SJSA1 (cell line): ENCODE measurements around the gene DRC1. TPM values are rescaled to one million over a fixed set of nuclear protein-coding genes. Genes with fewer than 3 reads are reported as not detected.
"Not testable (repeated sequence)": the region's sequence is repeated elsewhere in the genome, so short reads cannot be mapped to it uniquely, and the experiment has no call there.

Experiments used
- DNase-seq, 2 experiments: peaks; one replicate each; pipeline ENCODE4 v3.0.0-alpha.2; 2015 to 2020; ENCODE audit warnings: low spot score in 2 of 2, low read depth in 1 of 2
- H3K27ac ChIP-seq: fragments of 250-450 bp; sonication (Bioruptor Pico); 2 replicates; pipeline ENCODE4 v1.5.1; 2020; ENCODE audit warnings: mild to moderate bottlenecking, moderate library complexity
- H3K27me3 ChIP-seq: fragments of 250-450 bp; sonication (Bioruptor Pico); replicated peaks from 2 replicates; pipeline ENCODE4 v1.5.1; 2020; ENCODE audit warnings: mild to moderate bottlenecking, moderate library complexity
- H3K36me3 ChIP-seq: fragments of 250-450 bp; sonication (Bioruptor Pico); 2 replicates; pipeline ENCODE4 v1.5.1; 2020; ENCODE audit warnings: mild to moderate bottlenecking
- H3K4me1 ChIP-seq: fragments of 250-450 bp; sonication (Bioruptor Pico); replicated peaks from 2 replicates; pipeline ENCODE4 v1.6.1; 2021; ENCODE audit warnings: mild to moderate bottlenecking
- H3K4me3 ChIP-seq: fragments of 250-450 bp; sonication (Bioruptor Pico); 2 replicates; pipeline ENCODE4 v1.5.1; 2020; ENCODE audit warnings: mild to moderate bottlenecking
- H3K9me3 ChIP-seq: fragments of 250-450 bp; sonication (Bioruptor Pico); replicated peaks from 2 replicates; pipeline ENCODE4 v1.5.1; 2020; ENCODE audit warnings: mild to moderate bottlenecking
- total RNA-seq: library from RNA; depleted of rRNA; stranded (reverse); fragments of >200 nt; shearing (Covaris generic); gene quantifications from 2 replicates; pipeline ENCODE4 v1.2.3, GENCODE V29; 2014

DRC1 gene
- total RNA-seq, 1 experiment from 2014 or later, result not detected

- DNase-seq, result no peak
- Histone ChIP-seq H3K36me3 (no peaks in the 10 kb centered on the region), H3K27ac (no peak overlapping the region), H3K9me3 (peaks cover 5% of the 10 kb centered on the region), H3K4me3 (no peak overlapping the region), H3K27me3 (no peaks in the 10 kb centered on the region), H3K4me1 (no peaks in the 10 kb centered on the region)
These were observed 63.7 kb downstream of the DRC1 start for GRCh38 chr2:26465266-26465925.

- H3K4me1 ChIP-seq, result no peaks in the 10 kb centered on the region
These were observed 64.3 kb downstream of the DRC1 start for GRCh38 chr2:26465981-26466471.

GRCh38 chr2:26466662-26467310 is 65.1 kb downstream of the DRC1 start:
- Histone ChIP-seq H3K36me3 (no peaks in the 10 kb centered on the region), H3K4me1 (no peaks in the 10 kb centered on the region), H3K27ac (no peak overlapping the region), H3K27me3 (no peaks in the 10 kb centered on the region), H3K4me3 (no peak overlapping the region), H3K9me3 (peaks cover 5% of the 10 kb centered on the region)
- DNase-seq, result no peak

More at GRCh38 chr2:26465981-26466471, 64.3 kb downstream of the DRC1 start:
- no peak overlapping the region for H3K27ac ChIP-seq
- no peak for DNase-seq
- no peaks in the 10 kb centered on the region for H3K36me3 ChIP-seq
- peaks cover 5% of the 10 kb centered on the region for H3K9me3 ChIP-seq
- H3K27me3 ChIP-seq, result no peaks in the 10 kb centered on the region
- no peak overlapping the region for H3K4me3 ChIP-seq

- H3K27me3 ChIP-seq, H3K27ac ChIP-seq, DNase-seq, H3K4me1 ChIP-seq, H3K9me3 ChIP-seq, H3K36me3 ChIP-seq, H3K4me3 ChIP-seq: not testable (repeated sequence)
These were observed 66.8 kb downstream of the DRC1 start for GRCh38 chr2:26468544-26468943.

- H3K4me1 ChIP-seq, result no peaks in the 10 kb centered on the region
- no peak for DNase-seq
- no peak overlapping the region for H3K27ac ChIP-seq
- no peaks in the 10 kb centered on the region for H3K36me3 ChIP-seq
- no peaks in the 10 kb centered on the region for H3K27me3 ChIP-seq
- peaks cover 5% of the 10 kb centered on the region for H3K9me3 ChIP-seq
- no peak overlapping the region for H3K4me3 ChIP-seq
These were observed 67.5 kb downstream of the DRC1 start for GRCh38 chr2:26469092-26469710.

GRCh38 chr2:26469955-26470354 is 68.2 kb downstream of the DRC1 start:
- H3K4me3 ChIP-seq, result no peak overlapping the region
- H3K27me3 ChIP-seq, result no peaks in the 10 kb centered on the region
- DNase-seq, result no peak
- H3K9me3 ChIP-seq, result peaks cover 5% of the 10 kb centered on the region
- H3K36me3 ChIP-seq, result no peaks in the 10 kb centered on the region
- H3K27ac ChIP-seq, result no peak overlapping the region
- H3K4me1 ChIP-seq, result no peaks in the 10 kb centered on the region

- no peak overlapping the region for H3K27ac ChIP-seq
- peaks cover 5% of the 10 kb centered on the region for H3K9me3 ChIP-seq
- no peaks in the 10 kb centered on the region for H3K36me3 ChIP-seq
- H3K4me3 ChIP-seq, result no peak overlapping the region
- no peak for DNase-seq
- no peaks in the 10 kb centered on the region for H3K27me3 ChIP-seq
- no peaks in the 10 kb centered on the region for H3K4me1 ChIP-seq
These were observed 69.0 kb downstream of the DRC1 start for GRCh38 chr2:26470601-26471260.

- Histone ChIP-seq H3K27me3 (no peaks in the 10 kb centered on the region), H3K4me3 (no peak overlapping the region), H3K4me1 (no peaks in the 10 kb centered on the region), H3K9me3 (peaks cover 5% of the 10 kb centered on the region), H3K36me3 (no peaks in the 10 kb centered on the region), H3K27ac (no peak overlapping the region)
- DNase-seq, result no peak
These were observed 69.6 kb downstream of the DRC1 start for GRCh38 chr2:26471289-26471688.

- no peaks in the 10 kb centered on the region for H3K27me3 ChIP-seq
- no peak for DNase-seq
- H3K9me3 ChIP-seq, result peaks cover 5% of the 10 kb centered on the region
- H3K4me1 ChIP-seq, result no peaks in the 10 kb centered on the region
- no peak overlapping the region for H3K27ac ChIP-seq
- no peaks in the 10 kb centered on the region for H3K36me3 ChIP-seq
- H3K4me3 ChIP-seq, result no peak overlapping the region
These were observed 70.3 kb downstream of the DRC1 start for GRCh38 chr2:26471766-26472706.

GRCh38 chr2:26472821-26473655 is 71.3 kb downstream of the DRC1 start:
- Histone ChIP-seq H3K27me3 (no peaks in the 10 kb centered on the region), H3K4me3 (no peak overlapping the region), H3K9me3 (peaks cover 5% of the 10 kb centered on the region), H3K36me3 (no peaks in the 10 kb centered on the region), H3K27ac (no peak overlapping the region), H3K4me1 (no peaks in the 10 kb centered on the region)
- DNase-seq, result no peak

GRCh38 chr2:26473796-26474195 is 72.1 kb downstream of the DRC1 start:
- Histone ChIP-seq H3K27me3 (no peaks in the 10 kb centered on the region), H3K27ac (no peak overlapping the region)
- no peak for DNase-seq

GRCh38 chr2:26474261-26474785 is 72.6 kb downstream of the DRC1 start:
- Histone ChIP-seq H3K27ac (no peak overlapping the region), H3K27me3 (no peaks in the 10 kb centered on the region), H3K9me3 (peaks cover 3% of the 10 kb centered on the region), H3K36me3 (no peaks in the 10 kb centered on the region), H3K4me3 (no peak overlapping the region), H3K4me1 (no peaks in the 10 kb centered on the region)
- DNase-seq, result no peak

More at GRCh38 chr2:26473796-26474195, 72.1 kb downstream of the DRC1 start:
- H3K4me3 ChIP-seq, result no peak overlapping the region
- no peaks in the 10 kb centered on the region for H3K36me3 ChIP-seq
- no peaks in the 10 kb centered on the region for H3K4me1 ChIP-seq
- H3K9me3 ChIP-seq, result peaks cover 5% of the 10 kb centered on the region
